Panc1 (cell line): ENCODE results near the gene TMEM19.

Source experiments
- POLR2AphosphoS5 ChIP-seq: IDR thresholded peaks from 2 replicates; pipeline ENCODE4 v1.6.1; 2012; ENCODE audit warnings: mild to moderate bottlenecking, low read depth, low read length, moderate library complexity
- TF ChIP-seq, protein P1 (sequence below): fragments of 450-650 bp; IDR thresholded peaks from 2 replicates; pipeline ENCODE4 v1.5.1; 2017; ENCODE audit warnings: mild to moderate bottlenecking

DNA sequence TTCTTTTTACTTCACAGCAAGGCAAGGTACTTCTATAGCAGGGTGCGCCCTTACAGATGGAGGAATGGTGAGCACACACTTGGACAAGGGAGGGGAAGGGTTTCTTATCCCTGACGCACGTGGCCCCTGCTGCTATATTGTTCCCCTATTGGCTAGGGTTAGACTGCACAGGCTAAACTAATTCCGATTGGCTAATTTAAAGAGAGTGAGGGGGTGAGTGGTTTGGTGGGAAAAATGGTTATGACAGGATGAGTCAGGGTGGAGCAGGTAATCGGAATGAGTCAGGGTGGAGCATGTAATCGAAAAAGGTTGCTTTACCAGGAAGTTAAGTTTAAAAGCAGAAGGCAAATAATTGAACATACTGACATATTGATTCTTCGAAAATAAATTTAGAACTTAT lies 45.1 kb downstream of the TMEM19 start:
- TF ChIP-seq, protein P1, sequence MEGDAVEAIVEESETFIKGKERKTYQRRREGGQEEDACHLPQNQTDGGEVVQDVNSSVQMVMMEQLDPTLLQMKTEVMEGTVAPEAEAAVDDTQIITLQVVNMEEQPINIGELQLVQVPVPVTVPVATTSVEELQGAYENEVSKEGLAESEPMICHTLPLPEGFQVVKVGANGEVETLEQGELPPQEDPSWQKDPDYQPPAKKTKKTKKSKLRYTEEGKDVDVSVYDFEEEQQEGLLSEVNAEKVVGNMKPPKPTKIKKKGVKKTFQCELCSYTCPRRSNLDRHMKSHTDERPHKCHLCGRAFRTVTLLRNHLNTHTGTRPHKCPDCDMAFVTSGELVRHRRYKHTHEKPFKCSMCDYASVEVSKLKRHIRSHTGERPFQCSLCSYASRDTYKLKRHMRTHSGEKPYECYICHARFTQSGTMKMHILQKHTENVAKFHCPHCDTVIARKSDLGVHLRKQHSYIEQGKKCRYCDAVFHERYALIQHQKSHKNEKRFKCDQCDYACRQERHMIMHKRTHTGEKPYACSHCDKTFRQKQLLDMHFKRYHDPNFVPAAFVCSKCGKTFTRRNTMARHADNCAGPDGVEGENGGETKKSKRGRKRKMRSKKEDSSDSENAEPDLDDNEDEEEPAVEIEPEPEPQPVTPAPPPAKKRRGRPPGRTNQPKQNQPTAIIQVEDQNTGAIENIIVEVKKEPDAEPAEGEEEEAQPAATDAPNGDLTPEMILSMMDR, result no peak
- no peak for TF ChIP-seq POLR2AphosphoS5
